Measurements from ENCODE around the gene ARHGAP12. TPM values are rescaled to one million over a fixed set of nuclear protein-coding genes. Genes with fewer than 3 reads are reported as not detected.

Gene ARHGAP12
- total and polyA plus RNA-seq, 2 donors (not counting 3 experiments of a cell fraction or from before 2014, with no cell fraction given), result 5.8 to 19.3 TPM

GRCh38 chr10:31757386-31757791 is 171.2 kb downstream of the ARHGAP12 start:
- H3K4me2 ChIP-seq (ENCODE audit: insufficient read depth, low read length), result no peak overlapping the region
- H3K36me3 ChIP-seq (ENCODE audit: control insufficient read depth in 2 of 2, extremely low read depth in 1 of 2, insufficient read depth in 2 of 2, low read length in 2 of 2), result no peaks in the 10 kb centered on the region
- DNase-seq (ENCODE audit: low read depth, low spot score), result no peak
- H3K27me3 ChIP-seq (ENCODE audit: control insufficient read depth in 2 of 2, insufficient read depth in 2 of 2, low read length in 2 of 2), result no peaks in the 10 kb centered on the region
- dilution Hi-C loops (cut with MboI; ENCODE audit: extremely low pct_ligation_motif_present, low sequenced_read_pairs) (no loop called here), intact Hi-C loops (cut with micrococcal nuclease) (no loop called here)
- peaks cover 11% of the 10 kb centered on the region for H3K4me1 ChIP-seq (ENCODE audit: control insufficient read depth, extremely low read depth, insufficient read depth, low read length)
- FAIRE-seq, result no peak
- no peaks in the 10 kb centered on the region for H4K20me1 ChIP-seq (replicated peaks; ENCODE audit: control insufficient read depth, extremely low read depth, insufficient read depth, low read length)
- H3K9ac ChIP-seq (replicated peaks; ENCODE audit: extremely low read depth, insufficient read depth, low read length), result no peak overlapping the region
- H3K27ac ChIP-seq (ENCODE audit: insufficient read depth, low read depth, low read length), result no peak overlapping the region
- no TSS peak for BruUV-seq (replicated peaks)
- no peaks in the 10 kb centered on the region for H3K9me1 ChIP-seq (replicated peaks; ENCODE audit: control insufficient read depth, extremely low read depth, insufficient read depth, low read length)
- ChIA-PET POLR2A (no interaction called here), CTCF (no interaction called here)
- no peaks in the 10 kb centered on the region for H3K9me3 ChIP-seq (replicated peaks; ENCODE audit: control insufficient read depth, insufficient read depth, low read length)
- H2AFZ ChIP-seq (ENCODE audit: low read depth, low read length), result no peak overlapping the region
- TF ChIP-seq JUN (IDR thresholded peaks at IDR 0.05; ENCODE audit: borderline replicate concordance, insufficient read depth, insufficient read length, low read depth) (no peak), POLR2AphosphoS5 (IDR thresholded peaks at IDR 0.05; ENCODE audit: insufficient read depth, low read depth, low read length) (no peak), MAX (IDR thresholded peaks at IDR 0.05; ENCODE audit: insufficient read depth, insufficient read length) (no peak), POLR2A (IDR thresholded peaks at IDR 0.05; ENCODE audit: low read depth, low read length) (no peak), GATA2 (IDR thresholded peaks at IDR 0.05; ENCODE audit: insufficient read depth, insufficient read length, low read depth, low read length) (no peak), EZH2 (IDR thresholded peaks at IDR 0.05; ENCODE audit: borderline replicate concordance, low read depth, low read length, severe bottlenecking) (no peak)
- no peak overlapping the region for H3K4me3 ChIP-seq (replicated peaks in 1 of 3; ENCODE audit: insufficient read depth in 1 of 3, low read depth in 1 of 3, low read length in 3 of 3)
- H3K79me2 ChIP-seq (ENCODE audit: control insufficient read depth, insufficient read depth, low read length), result no peaks in the 10 kb centered on the region

- no peaks in the 10 kb centered on the region for H3K9me1 ChIP-seq (replicated peaks; ENCODE audit: control insufficient read depth, extremely low read depth, insufficient read depth, low read length)
- H3K36me3 ChIP-seq (ENCODE audit: control insufficient read depth in 2 of 2, extremely low read depth in 1 of 2, insufficient read depth in 2 of 2, low read length in 2 of 2), result no peaks in the 10 kb centered on the region
- ChIA-PET POLR2A (no interaction called here), CTCF (no interaction called here)
- H3K79me2 ChIP-seq (ENCODE audit: control insufficient read depth, insufficient read depth, low read length), result no peaks in the 10 kb centered on the region
- no peaks in the 10 kb centered on the region for H3K27me3 ChIP-seq (ENCODE audit: control insufficient read depth in 2 of 2, insufficient read depth in 2 of 2, low read length in 2 of 2)
- H3K4me2 ChIP-seq (ENCODE audit: insufficient read depth, low read length), result no peak overlapping the region
- H3K9me3 ChIP-seq (replicated peaks; ENCODE audit: control insufficient read depth, insufficient read depth, low read length), result no peaks in the 10 kb centered on the region
- TF ChIP-seq POLR2AphosphoS5 (IDR thresholded peaks at IDR 0.05; ENCODE audit: insufficient read depth, low read depth, low read length) (no peak), GATA2 (IDR thresholded peaks at IDR 0.05; ENCODE audit: insufficient read depth, insufficient read length, low read depth, low read length) (no peak), EZH2 (IDR thresholded peaks at IDR 0.05; ENCODE audit: borderline replicate concordance, low read depth, low read length, severe bottlenecking) (no peak)
- DNase-seq (ENCODE audit: low read depth, low spot score) (no peak), FAIRE-seq (no peak)
- dilution Hi-C loops (cut with MboI; ENCODE audit: extremely low pct_ligation_motif_present, low sequenced_read_pairs) (no loop called here), intact Hi-C loops (cut with micrococcal nuclease) (no loop called here)
- H2AFZ ChIP-seq (ENCODE audit: low read depth, low read length), result no peak overlapping the region
- no peak overlapping the region for H3K9ac ChIP-seq (replicated peaks; ENCODE audit: extremely low read depth, insufficient read depth, low read length)
- no peaks in the 10 kb centered on the region for H4K20me1 ChIP-seq (replicated peaks; ENCODE audit: control insufficient read depth, extremely low read depth, insufficient read depth, low read length)
- peaks cover 11% of the 10 kb centered on the region for H3K4me1 ChIP-seq (ENCODE audit: control insufficient read depth, extremely low read depth, insufficient read depth, low read length)
- H3K27ac ChIP-seq (ENCODE audit: insufficient read depth, low read depth, low read length), result no peak overlapping the region
- H3K4me3 ChIP-seq (replicated peaks in 1 of 3; ENCODE audit: insufficient read depth in 1 of 3, low read depth in 1 of 3, low read length in 3 of 3), result no peak overlapping the region
- no TSS peak for BruUV-seq (replicated peaks)
Observed at GRCh38 chr10:31756729-31757110, 171.9 kb downstream of the ARHGAP12 start.

All from endothelial cell of umbilical vein (primary cell).